Brain microvascular endothelial cell (primary cell): ENCODE results near the gene TGM6.

Source experiments
- DNase-seq: peaks from one replicate; pipeline ENCODE4 v3.0.0-alpha.2; 2020
- H3K27ac ChIP-seq: fragments of 250-450 bp; sonication (Bioruptor Pico); 2 replicates; pipeline ENCODE4 v1.5.1; 2020; ENCODE audit warnings: mild to moderate bottlenecking, moderate library complexity
- H3K27me3 ChIP-seq: fragments of 250-450 bp; sonication (Bioruptor Pico); replicated peaks from 2 replicates; pipeline ENCODE4 v1.5.1; 2020; ENCODE audit warnings: mild to moderate bottlenecking
- H3K36me3 ChIP-seq: fragments of 250-450 bp; sonication (Bioruptor Pico); replicated peaks from 2 replicates; pipeline ENCODE4 v1.5.1; 2020; ENCODE audit warnings: mild to moderate bottlenecking
- H3K4me3 ChIP-seq: 2 replicates; pipeline ENCODE4 v1.5.1; 2011; ENCODE audit warnings: low read depth, mild to moderate bottlenecking, control low read depth, low read length, moderate library complexity
- CTCF ChIP-seq: IDR thresholded peaks from 2 replicates; pipeline ENCODE4 v1.5.1; 2011; ENCODE audit warnings: low read depth, mild to moderate bottlenecking, moderate library complexity, low read length, control low read depth, inconsistent platforms; ENCODE audit errors: missing control alignments
- in situ Hi-C: cut with HindIII; loops from 2 replicates; pipeline ENCODE4 v1.10.0; 2017; ENCODE audit warnings: low sequenced_read_pairs, low pct_ligation_motif_present

Gene TGM6

GRCh38 chr20:2363587-2363986 lies 17.1 kb upstream of the TGM6 start:
- Histone ChIP-seq H3K4me3 (no peak overlapping the region), H3K27me3 (no peaks in the 10 kb centered on the region), H3K36me3 (no peaks in the 10 kb centered on the region), H3K27ac (no peak overlapping the region)
- in situ Hi-C loops = no loop called here
- no peak for DNase-seq
- TF ChIP-seq CTCF = no peak

GRCh38 chr20:2364044-2364443 lies 16.7 kb upstream of the TGM6 start:
- Histone ChIP-seq H3K4me3 (no peak overlapping the region), H3K27me3 (no peaks in the 10 kb centered on the region), H3K36me3 (no peaks in the 10 kb centered on the region), H3K27ac (no peak overlapping the region)
- in situ Hi-C loops = no loop called here
- DNase-seq = no peak
- no peak for TF ChIP-seq CTCF

GRCh38 chr20:2365091-2365490 lies 15.6 kb upstream of the TGM6 start:
- Histone ChIP-seq H3K27me3 (no peaks in the 10 kb centered on the region), H3K36me3 (no peaks in the 10 kb centered on the region), H3K27ac (no peak overlapping the region), H3K4me3 (no peak overlapping the region)
- no peak for DNase-seq
- in situ Hi-C loops = no loop called here
- no peak for TF ChIP-seq CTCF

GRCh38 chr20:2365666-2366065 lies 15.0 kb upstream of the TGM6 start:
- Histone ChIP-seq H3K36me3 (no peaks in the 10 kb centered on the region), H3K27me3 (no peaks in the 10 kb centered on the region), H3K4me3 (no peak overlapping the region), H3K27ac (no peak overlapping the region)
- in situ Hi-C loops = no loop called here
- TF ChIP-seq CTCF = no peak
- DNase-seq = no peak

- H3K4me3 ChIP-seq = no peak overlapping the region
- in situ Hi-C loops = no loop called here
- no peaks in the 10 kb centered on the region for H3K27me3 ChIP-seq
- H3K27ac ChIP-seq = no peak overlapping the region
- no peak for TF ChIP-seq CTCF
- no peak for DNase-seq
- no peaks in the 10 kb centered on the region for H3K36me3 ChIP-seq
These were observed 12.1 kb upstream of the TGM6 start for GRCh38 chr20:2368621-2369020.

- Histone ChIP-seq H3K4me3 (no peak overlapping the region), H3K36me3 (no peaks in the 10 kb centered on the region), H3K27ac (no peak overlapping the region), H3K27me3 (no peaks in the 10 kb centered on the region)
- in situ Hi-C loops = no loop called here
- TF ChIP-seq CTCF = no peak
- no peak for DNase-seq
These were observed 7.6 kb upstream of the TGM6 start for GRCh38 chr20:2373098-2373497.
